ENCODE data around the gene SLC22A13.
"Not testable (repeated sequence)": the region's sequence is repeated elsewhere in the genome, so short reads cannot be mapped to it uniquely, and the experiment has no call there.

The SLC22A13 gene

GRCh38 chr3:38264353-38264771 lies 1.2 kb upstream of the SLC22A13 start:
- DNase-seq (ENCODE audit: low read depth), result no peak

- no peak for DNase-seq (ENCODE audit: low read depth)
Measured at GRCh38 chr3:38264779-38265178, 833 bp upstream of the SLC22A13 start.

GRCh38 chr3:38266810-38267209 lies 1.2 kb downstream of the SLC22A13 start:
- no peak for DNase-seq (ENCODE audit: low read depth)

- no peak for DNase-seq (ENCODE audit: low read depth)
Measured at GRCh38 chr3:38267662-38268061, 2.0 kb downstream of the SLC22A13 start.

DNA sequence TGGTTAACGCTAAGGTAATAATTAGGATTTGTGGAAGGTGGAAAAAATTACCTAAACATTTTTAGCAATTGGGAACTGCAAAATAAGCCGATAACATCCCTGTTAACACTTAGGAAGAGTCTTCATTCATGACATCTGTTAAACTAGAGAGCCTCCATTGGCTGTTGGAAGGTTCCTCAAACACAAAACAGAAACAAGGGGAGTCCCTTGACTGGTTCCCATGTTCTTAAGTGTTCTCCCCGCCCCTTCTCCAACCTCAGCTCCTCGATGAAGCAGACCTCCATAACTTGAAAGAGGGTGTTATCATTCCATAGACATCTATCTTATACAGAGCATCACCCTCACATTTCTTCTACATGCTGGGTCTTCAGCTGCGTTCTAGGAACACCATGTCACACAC lies 2.5 kb downstream of the SLC22A13 start:
- DNase-seq (ENCODE audit: low read depth), result no peak

DNA sequence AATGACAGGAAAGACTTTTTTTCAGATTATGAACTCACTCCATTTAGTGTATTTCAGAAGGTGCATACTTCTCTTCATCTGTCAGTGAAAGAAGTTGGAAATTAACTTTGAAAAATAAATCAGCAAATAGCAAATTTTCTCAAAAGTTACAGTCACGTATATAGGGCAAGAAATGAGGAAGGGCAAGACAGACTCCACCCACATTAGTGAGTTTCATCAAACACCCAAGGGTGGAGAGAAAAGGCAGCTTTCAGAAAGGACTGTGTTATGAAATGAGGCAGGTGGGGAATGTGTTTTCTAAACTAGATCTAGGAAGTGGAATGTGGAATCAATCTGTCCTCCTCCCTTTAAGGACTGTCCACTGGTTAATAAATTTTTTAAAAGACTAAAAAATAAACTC lies 2.9 kb downstream of the SLC22A13 start:
- DNase-seq (ENCODE audit: low read depth), result no peak

GRCh38 chr3:38270606-38271005 lies 5.0 kb downstream of the SLC22A13 start:
- DNase-seq (ENCODE audit: low read depth), result no peak

- DNase-seq (ENCODE audit: low read depth), result no peak
Measured at GRCh38 chr3:38271553-38271952, 5.9 kb downstream of the SLC22A13 start.

GRCh38 chr3:38274864-38275649 lies 9.4 kb downstream of the SLC22A13 start:
- no peak for DNase-seq (ENCODE audit: low read depth)

- no peak for DNase-seq (ENCODE audit: low read depth)
Measured at GRCh38 chr3:38275658-38276057, 10.0 kb downstream of the SLC22A13 start.

GRCh38 chr3:38276081-38276916 lies 10.7 kb downstream of the SLC22A13 start:
- DNase-seq (ENCODE audit: low read depth), result no peak

DNA sequence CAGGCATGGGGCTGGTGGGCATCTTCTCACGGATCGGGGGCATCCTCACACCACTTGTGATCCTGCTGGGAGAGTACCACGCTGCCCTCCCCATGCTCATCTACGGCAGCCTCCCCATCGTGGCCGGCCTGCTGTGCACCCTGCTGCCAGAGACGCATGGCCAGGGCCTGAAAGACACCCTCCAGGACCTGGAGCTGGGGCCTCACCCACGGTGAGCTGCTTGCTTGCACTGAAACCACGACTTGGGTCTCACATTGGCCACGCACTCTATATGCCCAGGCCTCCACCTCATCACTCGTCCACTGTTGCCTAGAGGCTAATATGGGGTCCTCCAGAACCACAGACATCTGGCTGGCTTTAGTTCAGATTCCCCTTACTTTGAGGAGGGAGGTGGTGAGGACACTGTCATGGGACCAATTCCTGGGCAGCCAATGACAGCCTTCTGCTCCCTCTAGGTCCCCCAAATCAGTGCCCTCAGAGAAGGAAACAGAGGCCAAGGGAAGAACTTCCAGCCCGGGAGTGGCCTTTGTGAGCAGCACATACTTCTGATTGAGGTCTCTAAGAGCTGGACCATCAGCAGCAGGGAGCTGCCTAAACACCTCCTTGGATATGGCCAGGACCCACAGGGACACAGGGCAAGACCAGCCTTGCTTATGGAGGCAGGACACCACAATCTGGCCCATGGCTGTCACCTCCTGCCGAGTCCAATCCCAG lies 11.5 kb downstream of the SLC22A13 start:
- DNase-seq (ENCODE audit: low read depth), result no peak

- no peak for DNase-seq (ENCODE audit: low read depth)
Measured at GRCh38 chr3:38278841-38279240, 13.2 kb downstream of the SLC22A13 start.

DNA sequence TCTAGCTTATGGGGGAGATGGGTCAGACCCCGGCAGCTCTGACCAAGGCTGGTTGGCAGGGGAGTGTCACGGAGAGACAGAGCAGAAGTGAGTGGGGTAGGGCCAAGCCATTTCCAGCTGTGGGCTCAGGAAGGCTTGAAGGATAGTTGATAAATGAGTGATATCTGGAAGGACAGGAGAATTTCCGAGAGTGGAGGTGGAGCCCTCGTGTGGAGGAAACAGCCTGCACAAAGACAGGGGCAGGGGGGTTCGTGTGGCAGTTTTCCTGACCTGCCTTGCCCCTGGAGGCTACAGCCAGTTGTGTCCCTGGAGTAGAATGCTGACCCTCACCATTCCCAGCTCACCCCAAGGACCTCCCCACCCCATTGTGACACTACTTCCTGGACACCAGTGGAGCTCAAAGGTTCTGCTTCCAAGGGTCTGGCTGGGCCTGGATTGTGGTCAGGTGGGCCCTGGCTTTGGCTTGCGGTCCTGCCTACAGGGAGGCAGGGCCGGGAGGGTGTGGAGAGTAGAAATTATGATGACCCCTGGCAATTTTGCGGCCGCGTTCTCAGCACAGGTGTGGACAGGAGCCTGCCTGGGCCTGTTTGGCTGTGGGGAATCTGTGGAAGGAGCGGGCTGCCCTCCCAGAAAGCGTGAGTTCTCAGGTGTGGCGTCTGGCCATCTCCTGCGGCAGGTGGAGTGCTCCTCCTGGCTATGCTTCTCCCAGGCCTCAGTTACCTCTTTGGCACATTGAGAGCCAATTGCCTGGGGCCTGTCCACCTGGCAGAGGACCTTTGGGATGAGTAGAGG lies 16.5 kb downstream of the SLC22A13 start, which contains the start of gene SLC22A14:
Gene SLC22A14 (plus strand): TSS at position 400 of the 792 bp plus-strand sequence. CDS start 23,733 bp downstream, outside the sequence.
- DNase-seq (ENCODE audit: low read depth), result no peak

DNA sequence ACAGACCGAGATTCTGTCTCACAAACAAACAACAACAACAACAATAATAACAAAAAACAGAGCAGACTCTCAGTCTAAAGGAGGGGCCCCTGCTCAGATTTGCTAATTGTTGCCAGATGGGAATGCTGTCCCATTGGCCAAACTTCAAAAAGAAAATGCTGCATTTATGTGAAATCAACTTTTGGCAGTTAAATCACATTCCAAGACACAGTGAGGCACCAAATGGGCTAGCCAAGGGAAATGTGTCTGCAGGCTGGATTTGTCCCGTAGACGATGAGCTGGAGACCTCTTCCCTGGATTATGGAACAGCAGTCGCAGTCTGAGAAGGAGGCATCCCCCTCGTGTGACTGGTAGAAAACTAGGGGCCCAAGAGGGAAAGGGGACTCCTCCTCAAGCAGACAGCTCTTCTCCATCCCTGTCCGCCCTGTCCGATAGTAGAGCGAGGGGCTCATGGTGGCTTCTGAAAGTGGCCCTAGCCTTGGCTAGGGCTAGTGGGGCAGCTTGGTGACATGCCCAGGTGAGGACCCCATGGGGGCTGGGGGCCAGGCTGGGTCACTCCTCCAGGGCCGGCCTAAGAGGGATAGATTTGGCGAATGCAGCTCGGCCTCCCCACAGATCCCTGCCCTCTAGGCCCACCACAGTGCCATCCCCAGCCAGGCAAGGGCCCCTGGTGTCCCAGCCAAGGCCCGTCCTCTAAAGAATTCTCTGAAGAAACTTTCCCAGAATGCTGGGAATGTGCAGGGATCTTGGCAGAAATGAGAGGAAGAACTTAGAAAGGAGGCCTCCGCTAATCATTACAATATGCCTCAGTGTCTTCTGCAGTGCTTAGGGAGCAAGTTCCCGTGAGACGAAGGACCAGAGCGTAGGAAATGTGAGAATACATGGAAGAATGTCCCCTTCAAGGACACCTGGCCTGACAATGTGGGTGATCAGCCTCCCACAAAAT lies 18.5 kb downstream of the SLC22A13 start:
- no peak for DNase-seq (ENCODE audit: low read depth)

DNA sequence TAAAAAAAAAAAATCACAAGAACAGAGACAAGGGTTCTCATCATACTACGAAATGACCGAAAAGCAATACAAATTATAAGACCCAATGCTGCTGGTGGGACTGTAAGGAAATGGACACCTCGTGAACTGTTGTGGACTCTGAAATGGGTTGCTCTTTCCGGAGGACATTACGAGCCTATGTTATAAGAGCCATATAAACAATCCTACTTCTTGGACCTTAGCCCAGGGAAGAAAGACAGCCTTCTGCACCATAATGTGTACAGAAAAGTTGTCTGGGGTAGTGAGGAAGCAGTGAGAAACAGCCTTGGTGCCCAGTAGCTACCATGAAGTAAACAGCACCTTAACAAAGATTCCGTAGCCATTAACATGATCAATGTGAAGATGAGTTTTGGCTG lies 19.1 kb downstream of the SLC22A13 start:
- no peak for DNase-seq (ENCODE audit: low read depth)

DNA sequence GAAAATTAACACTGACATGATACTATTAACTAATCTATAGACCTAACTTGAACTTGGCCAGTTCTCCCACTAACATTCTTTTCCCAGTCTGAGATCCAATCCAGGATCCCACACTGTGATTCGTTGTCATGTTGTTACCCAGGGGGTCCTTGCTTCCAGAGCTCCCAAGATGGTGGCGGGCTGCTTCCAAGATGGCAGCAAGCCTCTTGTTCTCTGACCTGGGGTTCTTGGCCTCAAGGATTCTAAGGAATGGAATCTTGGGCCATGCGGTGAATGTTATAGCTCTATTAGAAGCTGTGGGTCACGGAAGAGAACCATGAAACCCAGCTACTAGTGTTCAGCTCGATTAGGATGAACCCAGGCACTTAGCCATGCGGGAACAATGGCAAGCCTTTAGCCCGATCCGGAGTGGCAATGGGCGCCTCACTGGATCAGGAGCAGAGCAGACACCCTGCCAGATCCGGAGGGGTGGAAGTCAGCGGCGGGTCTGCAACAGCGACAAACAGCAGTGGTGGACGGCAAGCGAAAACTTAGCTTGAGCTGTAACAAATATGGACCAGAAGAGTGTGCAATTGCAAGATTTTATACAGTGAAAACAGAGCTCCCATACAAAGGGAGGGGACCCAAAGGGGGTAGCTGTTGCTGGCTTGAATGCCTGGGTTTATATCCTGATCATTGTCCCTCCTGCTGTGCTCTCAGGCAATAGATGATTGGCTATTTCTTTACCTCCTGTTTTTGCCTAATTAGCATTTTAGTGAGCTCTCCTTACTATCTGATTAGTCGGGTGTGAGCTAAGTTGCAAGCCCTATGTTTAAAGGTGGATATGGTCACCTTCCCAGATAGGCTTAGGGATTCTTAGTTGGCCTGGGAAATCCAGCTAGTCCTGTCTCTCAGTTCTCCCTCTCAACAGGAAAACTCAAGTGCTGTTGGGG lies 23.9 kb downstream of the SLC22A13 start:
- not testable (repeated sequence) for DNase-seq (ENCODE audit: low read depth)

- not testable (repeated sequence) for DNase-seq (ENCODE audit: low read depth)
Measured at GRCh38 chr3:38297053-38297452, 31.4 kb downstream of the SLC22A13 start.

- DNase-seq (ENCODE audit: low read depth), result no peak
Measured at GRCh38 chr3:38297537-38297936, 31.9 kb downstream of the SLC22A13 start.
